GM23338 (cell line): ENCODE data around the gene EPAS1.

ENCODE experiments used
- EZH2 ChIP-seq: fragments of 200-600 bp; sonication (generic); IDR thresholded peaks from one replicate; pipeline ENCODE4 v1.8.0; 2017; ENCODE audit warnings: antibody characterized with exemption, mild to moderate bottlenecking, low read depth; ENCODE audit not compliant: unreplicated experiment
- EZH2phosphoT487 ChIP-seq: fragments of 200-600 bp; sonication (generic); IDR thresholded peaks from one replicate; pipeline ENCODE4 v1.8.1; 2018; ENCODE audit warnings: antibody characterized with exemption; ENCODE audit not compliant: unreplicated experiment
- JUNB ChIP-seq: IDR thresholded peaks from one replicate; pipeline ENCODE4 v1.6.1; 2016; ENCODE audit warnings: antibody characterized with exemption; ENCODE audit not compliant: unreplicated experiment
- POLR2AphosphoS5 ChIP-seq: IDR thresholded peaks from 2 replicates; pipeline ENCODE4 v1.6.1; 2016; ENCODE audit warnings: antibody characterized with exemption, low read depth
- TF ChIP-seq, protein P1 (sequence below): IDR thresholded peaks from one replicate; pipeline ENCODE4 v1.6.1; 2018; ENCODE audit warnings: antibody characterized with exemption; ENCODE audit not compliant: unreplicated experiment
- TF ChIP-seq, protein P2 (sequence below): fragments of 250-450 bp; sonication (Bioruptor Pico); IDR thresholded peaks from 2 replicates; pipeline ENCODE4 v1.5.0; 2020; ENCODE audit warnings: mild to moderate bottlenecking, moderate library complexity
- TF ChIP-seq, protein P3 (sequence below), 2 experiments: fragments of 200-600 bp in 1 of 2; sonication (generic) in 1 of 2; conservative IDR thresholded peaks; 2 replicates each; pipeline versions ENCODE4 v1.5.1 to v1.6.1; 2016 to 2017; ENCODE audit warnings: antibody characterized with exemption in 2 of 2, low read depth in 2 of 2, mild to moderate bottlenecking in 2 of 2, moderate library complexity in 1 of 2

DNA sequence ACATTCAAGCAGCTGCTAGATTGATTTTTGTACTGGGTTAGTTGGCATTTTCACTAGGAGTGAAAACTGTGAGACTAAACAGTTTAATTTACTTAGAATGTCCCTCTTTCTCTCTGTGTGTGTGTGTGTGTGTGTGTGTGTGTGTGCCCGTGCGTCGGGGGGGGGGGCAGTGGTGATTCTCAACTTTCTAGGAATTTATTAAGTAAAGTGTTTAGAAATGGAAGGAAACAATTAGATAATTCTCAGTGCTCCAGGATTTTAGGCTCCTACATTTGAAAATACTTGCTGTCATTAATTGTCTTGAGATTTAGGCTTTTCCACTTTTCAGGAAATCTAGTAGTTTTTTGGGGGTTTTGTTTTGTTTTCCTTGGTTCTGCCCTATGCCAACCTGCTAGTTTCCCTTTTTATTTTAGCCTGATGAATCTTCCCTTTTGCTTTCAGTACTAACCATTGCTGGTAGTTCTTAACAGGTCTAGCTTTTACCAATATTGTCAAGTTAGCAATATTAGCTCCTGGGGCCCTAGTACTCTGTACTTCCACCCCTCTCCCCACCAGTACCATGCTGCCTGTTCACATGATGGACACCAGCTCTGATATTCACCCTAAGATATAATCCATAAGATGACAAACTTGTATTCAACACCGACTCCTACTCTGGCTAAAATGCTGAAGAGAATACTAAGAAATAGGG, 4.9 kb downstream of the EPAS1 start:
- TF ChIP-seq, protein P1, sequence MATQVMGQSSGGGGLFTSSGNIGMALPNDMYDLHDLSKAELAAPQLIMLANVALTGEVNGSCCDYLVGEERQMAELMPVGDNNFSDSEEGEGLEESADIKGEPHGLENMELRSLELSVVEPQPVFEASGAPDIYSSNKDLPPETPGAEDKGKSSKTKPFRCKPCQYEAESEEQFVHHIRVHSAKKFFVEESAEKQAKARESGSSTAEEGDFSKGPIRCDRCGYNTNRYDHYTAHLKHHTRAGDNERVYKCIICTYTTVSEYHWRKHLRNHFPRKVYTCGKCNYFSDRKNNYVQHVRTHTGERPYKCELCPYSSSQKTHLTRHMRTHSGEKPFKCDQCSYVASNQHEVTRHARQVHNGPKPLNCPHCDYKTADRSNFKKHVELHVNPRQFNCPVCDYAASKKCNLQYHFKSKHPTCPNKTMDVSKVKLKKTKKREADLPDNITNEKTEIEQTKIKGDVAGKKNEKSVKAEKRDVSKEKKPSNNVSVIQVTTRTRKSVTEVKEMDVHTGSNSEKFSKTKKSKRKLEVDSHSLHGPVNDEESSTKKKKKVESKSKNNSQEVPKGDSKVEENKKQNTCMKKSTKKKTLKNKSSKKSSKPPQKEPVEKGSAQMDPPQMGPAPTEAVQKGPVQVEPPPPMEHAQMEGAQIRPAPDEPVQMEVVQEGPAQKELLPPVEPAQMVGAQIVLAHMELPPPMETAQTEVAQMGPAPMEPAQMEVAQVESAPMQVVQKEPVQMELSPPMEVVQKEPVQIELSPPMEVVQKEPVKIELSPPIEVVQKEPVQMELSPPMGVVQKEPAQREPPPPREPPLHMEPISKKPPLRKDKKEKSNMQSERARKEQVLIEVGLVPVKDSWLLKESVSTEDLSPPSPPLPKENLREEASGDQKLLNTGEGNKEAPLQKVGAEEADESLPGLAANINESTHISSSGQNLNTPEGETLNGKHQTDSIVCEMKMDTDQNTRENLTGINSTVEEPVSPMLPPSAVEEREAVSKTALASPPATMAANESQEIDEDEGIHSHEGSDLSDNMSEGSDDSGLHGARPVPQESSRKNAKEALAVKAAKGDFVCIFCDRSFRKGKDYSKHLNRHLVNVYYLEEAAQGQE: no peak
- TF ChIP-seq, protein P2, sequence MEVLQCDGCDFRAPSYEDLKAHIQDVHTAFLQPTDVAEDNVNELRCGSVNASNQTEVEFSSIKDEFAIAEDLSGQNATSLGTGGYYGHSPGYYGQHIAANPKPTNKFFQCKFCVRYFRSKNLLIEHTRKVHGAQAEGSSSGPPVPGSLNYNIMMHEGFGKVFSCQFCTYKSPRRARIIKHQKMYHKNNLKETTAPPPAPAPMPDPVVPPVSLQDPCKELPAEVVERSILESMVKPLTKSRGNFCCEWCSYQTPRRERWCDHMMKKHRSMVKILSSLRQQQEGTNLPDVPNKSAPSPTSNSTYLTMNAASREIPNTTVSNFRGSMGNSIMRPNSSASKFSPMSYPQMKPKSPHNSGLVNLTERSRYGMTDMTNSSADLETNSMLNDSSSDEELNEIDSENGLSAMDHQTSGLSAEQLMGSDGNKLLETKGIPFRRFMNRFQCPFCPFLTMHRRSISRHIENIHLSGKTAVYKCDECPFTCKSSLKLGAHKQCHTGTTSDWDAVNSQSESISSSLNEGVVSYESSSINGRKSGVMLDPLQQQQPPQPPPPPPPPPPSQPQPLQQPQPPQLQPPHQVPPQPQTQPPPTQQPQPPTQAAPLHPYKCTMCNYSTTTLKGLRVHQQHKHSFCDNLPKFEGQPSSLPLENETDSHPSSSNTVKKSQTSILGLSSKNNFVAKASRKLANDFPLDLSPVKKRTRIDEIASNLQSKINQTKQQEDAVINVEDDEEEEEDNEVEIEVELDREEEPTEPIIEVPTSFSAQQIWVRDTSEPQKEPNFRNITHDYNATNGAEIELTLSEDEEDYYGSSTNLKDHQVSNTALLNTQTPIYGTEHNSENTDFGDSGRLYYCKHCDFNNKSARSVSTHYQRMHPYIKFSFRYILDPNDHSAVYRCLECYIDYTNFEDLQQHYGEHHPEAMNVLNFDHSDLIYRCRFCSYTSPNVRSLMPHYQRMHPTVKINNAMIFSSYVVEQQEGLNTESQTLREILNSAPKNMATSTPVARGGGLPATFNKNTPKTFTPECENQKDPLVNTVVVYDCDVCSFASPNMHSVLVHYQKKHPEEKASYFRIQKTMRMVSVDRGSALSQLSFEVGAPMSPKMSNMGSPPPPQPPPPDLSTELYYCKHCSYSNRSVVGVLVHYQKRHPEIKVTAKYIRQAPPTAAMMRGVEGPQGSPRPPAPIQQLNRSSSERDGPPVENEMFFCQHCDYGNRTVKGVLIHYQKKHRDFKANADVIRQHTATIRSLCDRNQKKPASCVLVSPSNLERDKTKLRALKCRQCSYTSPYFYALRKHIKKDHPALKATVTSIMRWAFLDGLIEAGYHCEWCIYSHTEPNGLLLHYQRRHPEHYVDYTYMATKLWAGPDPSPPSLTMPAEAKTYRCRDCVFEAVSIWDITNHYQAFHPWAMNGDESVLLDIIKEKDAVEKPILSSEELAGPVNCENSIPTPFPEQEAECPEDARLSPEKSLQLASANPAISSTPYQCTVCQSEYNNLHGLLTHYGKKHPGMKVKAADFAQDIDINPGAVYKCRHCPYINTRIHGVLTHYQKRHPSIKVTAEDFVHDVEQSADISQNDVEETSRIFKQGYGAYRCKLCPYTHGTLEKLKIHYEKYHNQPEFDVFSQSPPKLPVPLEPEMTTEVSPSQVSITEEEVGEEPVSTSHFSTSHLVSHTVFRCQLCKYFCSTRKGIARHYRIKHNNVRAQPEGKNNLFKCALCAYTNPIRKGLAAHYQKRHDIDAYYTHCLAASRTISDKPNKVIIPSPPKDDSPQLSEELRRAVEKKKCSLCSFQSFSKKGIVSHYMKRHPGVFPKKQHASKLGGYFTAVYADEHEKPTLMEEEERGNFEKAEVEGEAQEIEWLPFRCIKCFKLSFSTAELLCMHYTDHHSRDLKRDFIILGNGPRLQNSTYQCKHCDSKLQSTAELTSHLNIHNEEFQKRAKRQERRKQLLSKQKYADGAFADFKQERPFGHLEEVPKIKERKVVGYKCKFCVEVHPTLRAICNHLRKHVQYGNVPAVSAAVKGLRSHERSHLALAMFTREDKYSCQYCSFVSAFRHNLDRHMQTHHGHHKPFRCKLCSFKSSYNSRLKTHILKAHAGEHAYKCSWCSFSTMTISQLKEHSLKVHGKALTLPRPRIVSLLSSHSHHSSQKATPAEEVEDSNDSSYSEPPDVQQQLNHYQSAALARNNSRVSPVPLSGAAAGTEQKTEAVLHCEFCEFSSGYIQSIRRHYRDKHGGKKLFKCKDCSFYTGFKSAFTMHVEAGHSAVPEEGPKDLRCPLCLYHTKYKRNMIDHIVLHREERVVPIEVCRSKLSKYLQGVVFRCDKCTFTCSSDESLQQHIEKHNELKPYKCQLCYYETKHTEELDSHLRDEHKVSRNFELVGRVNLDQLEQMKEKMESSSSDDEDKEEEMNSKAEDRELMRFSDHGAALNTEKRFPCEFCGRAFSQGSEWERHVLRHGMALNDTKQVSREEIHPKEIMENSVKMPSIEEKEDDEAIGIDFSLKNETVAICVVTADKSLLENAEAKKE (CRISPR knock-in tag): no peak
- TF ChIP-seq EZH2phosphoT487: no peak
- TF ChIP-seq, protein P3, sequence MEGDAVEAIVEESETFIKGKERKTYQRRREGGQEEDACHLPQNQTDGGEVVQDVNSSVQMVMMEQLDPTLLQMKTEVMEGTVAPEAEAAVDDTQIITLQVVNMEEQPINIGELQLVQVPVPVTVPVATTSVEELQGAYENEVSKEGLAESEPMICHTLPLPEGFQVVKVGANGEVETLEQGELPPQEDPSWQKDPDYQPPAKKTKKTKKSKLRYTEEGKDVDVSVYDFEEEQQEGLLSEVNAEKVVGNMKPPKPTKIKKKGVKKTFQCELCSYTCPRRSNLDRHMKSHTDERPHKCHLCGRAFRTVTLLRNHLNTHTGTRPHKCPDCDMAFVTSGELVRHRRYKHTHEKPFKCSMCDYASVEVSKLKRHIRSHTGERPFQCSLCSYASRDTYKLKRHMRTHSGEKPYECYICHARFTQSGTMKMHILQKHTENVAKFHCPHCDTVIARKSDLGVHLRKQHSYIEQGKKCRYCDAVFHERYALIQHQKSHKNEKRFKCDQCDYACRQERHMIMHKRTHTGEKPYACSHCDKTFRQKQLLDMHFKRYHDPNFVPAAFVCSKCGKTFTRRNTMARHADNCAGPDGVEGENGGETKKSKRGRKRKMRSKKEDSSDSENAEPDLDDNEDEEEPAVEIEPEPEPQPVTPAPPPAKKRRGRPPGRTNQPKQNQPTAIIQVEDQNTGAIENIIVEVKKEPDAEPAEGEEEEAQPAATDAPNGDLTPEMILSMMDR (conservative IDR thresholded peaks at IDR 0.05; ENCODE audit: low read depth in 2 of 2): no peak
- TF ChIP-seq POLR2AphosphoS5: no peak
- TF ChIP-seq JUNB: no peak
- TF ChIP-seq EZH2: no peak
